Stimulated activated CD8-positive, alpha-beta memory T cell treated with anti-CD3 and anti-CD28 coated beads, Interleukin-7, amount 100 ng/mL, for 24 hours (primary cell): ENCODE results near the gene LETM1.

Experiments
- DNase-seq: peaks from one replicate; pipeline ENCODE4 v3.0.0-alpha.2; 2020; ENCODE audit warnings: low read depth

The LETM1 gene

DNA sequence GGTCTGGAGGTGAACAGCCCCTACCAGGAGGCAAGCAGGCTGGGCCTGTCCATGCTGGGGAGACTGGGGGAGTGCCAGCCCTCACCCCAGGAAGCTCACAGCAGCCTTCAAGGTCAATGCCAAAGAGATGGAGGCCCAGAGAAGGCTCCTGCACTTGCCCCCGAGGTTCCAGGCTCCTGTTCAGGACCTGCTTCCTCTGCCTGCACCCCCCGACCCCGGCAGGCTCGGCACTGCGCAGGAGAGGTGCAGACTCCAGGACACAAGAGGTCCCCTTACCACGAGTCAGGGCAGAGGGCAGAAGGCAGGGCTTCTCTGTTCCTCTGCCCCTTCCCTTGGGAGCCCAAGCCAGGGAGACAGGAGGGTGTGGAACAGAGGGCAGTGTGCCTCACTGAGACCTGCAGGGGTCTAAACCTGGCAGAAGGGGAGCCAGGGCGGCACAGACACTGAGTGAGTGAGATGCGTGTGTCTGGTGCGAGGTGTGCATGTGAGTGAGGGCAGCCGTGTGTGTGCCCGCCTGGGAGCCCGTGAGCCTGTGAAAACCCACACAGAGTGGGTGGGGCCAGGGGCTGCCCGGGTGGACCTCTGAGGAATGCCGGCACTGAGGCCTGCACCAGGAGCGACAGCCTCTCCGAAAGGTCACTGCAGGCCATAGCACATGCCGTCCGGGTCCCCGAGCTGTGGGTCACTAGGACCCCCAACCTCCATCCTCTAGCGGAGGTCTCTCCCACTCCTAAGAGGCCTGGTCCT lies 93.5 kb downstream of the LETM1 start:
- no peak for DNase-seq
